Stomach smooth muscle (tissue), 2 donors: ENCODE data around the gene CDC14B.
"Not testable (repeated sequence)": the region's sequence is repeated elsewhere in the genome, so short reads cannot be mapped to it uniquely, and the experiment has no call there.

Experiments used
- H3K27ac ChIP-seq: one replicate; pipeline ENCODE4 v1.7.0; 2013; ENCODE audit warnings: mild to moderate bottlenecking, low read length, inconsistent platforms
- H3K27me3 ChIP-seq, 2 donors: one replicate each; pipeline ENCODE4 v1.7.0; 2013; ENCODE audit warnings: low read length in 2 of 2; ENCODE audit not compliant: insufficient read depth in 2 of 2, control insufficient read depth in 1 of 2
- H3K36me3 ChIP-seq, 2 donors: one replicate each; pipeline ENCODE4 v1.7.0; 2013; ENCODE audit warnings: low read length in 2 of 2; ENCODE audit not compliant: control insufficient read depth in 2 of 2, insufficient read depth in 2 of 2
- H3K4me1 ChIP-seq: one replicate; pipeline ENCODE4 v1.7.0; 2013; ENCODE audit warnings: low read length; ENCODE audit not compliant: control insufficient read depth, insufficient read depth
- H3K4me3 ChIP-seq, 2 donors: one replicate each; pipeline ENCODE4 v1.7.0; 2013; ENCODE audit warnings: low read length in 2 of 2
- H3K9ac ChIP-seq, 2 donors: one replicate each; pipeline ENCODE4 v1.7.0; 2013; ENCODE audit warnings: low read length in 2 of 2, mild to moderate bottlenecking in 1 of 2
- H3K9me3 ChIP-seq, 2 donors: one replicate each; pipeline ENCODE4 v1.7.0; 2013; ENCODE audit warnings: low read length in 2 of 2; ENCODE audit not compliant: control insufficient read depth in 2 of 2
- donor health status: healthy.
- donor health status: Pancreatic carcinoma.

CDC14B gene

DNA sequence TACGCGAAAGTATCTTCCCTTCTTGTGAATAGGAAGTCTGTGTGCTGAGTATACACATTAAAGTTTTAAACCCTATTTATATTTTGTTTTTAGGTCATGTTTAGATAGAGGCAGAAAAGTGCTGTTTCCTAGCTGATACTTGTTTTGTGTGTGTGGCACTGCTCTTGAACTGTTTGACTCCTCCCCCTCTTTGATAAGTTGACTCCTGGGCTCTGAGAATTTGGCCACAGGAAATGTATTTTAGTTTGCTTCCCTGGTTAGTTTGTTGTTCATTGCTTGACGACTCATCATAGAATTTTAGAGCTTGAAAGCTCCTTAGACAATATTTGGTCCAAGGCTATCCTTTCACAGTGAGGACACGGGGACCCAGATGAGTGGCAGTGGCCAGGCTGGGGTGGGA, 2.0 kb upstream of the CDC14B start:
- Histone ChIP-seq H3K4me3 (no peak overlapping the region), H3K27ac (no peak overlapping the region), H3K27me3 (no peaks in the 10 kb centered on the region), H3K36me3 (no peaks in the 10 kb centered on the region), H3K4me1 (peaks cover 10% of the 10 kb centered on the region), H3K9ac (no peak overlapping the region), H3K9me3 (no peaks in the 10 kb centered on the region)

DNA sequence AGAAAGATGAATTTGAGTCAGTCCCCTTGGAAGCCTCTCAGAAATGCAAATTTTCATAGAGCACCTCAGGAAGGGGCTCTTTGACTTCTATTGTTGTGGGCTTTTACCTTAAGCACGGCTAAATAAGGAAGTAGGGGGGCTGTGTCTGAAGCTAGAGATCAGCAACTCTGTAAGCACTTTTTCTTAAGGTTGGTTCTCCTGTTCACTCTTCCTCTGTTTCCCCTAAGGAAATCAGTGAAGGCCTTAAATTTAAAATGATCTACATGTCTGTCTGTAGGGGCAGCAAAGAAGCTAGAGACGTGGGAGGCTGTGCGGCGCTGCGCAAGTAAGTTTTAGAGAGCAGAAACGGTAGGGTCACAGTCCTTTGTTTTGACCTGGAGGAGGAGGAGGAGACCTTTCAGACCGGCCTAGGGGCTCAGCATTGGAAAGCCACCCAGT, 1.2 kb upstream of the CDC14B start:
- Histone ChIP-seq H3K27ac (no peak overlapping the region), H3K9me3 (no peaks in the 10 kb centered on the region), H3K36me3 (no peaks in the 10 kb centered on the region), H3K9ac (no peak overlapping the region), H3K4me1 (peaks cover 10% of the 10 kb centered on the region), H3K4me3 (no peak overlapping the region), H3K27me3 (no peaks in the 10 kb centered on the region)

DNA sequence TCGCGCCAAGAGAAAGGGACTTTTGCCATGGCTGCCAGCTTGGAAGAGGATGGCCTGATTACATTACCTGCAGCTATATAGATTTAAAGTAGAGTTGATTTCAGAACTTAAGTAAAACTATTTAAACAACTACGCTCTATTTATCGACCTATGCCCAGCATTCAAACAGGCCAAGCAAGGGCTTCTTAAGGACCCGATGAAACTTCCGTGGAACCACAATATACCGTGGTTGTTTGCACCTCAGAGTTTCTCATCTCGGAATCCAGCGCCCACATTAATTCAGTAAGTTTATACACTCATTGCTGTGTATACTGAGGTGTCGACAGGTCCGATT, 505 bp upstream of the CDC14B start:
- peak overlapping the region in 1 of 2 donors; percentile 29 for H3K9ac ChIP-seq
- H3K9me3 ChIP-seq: no peaks in the 10 kb centered on the region
- no peaks in the 10 kb centered on the region for H3K36me3 ChIP-seq
- peaks cover 10% of the 10 kb centered on the region for H3K4me1 ChIP-seq
- no peak overlapping the region for H3K27ac ChIP-seq
- peak overlapping the region; percentile 63 to 76 for H3K4me3 ChIP-seq
- H3K27me3 ChIP-seq: no peaks in the 10 kb centered on the region

DNA sequence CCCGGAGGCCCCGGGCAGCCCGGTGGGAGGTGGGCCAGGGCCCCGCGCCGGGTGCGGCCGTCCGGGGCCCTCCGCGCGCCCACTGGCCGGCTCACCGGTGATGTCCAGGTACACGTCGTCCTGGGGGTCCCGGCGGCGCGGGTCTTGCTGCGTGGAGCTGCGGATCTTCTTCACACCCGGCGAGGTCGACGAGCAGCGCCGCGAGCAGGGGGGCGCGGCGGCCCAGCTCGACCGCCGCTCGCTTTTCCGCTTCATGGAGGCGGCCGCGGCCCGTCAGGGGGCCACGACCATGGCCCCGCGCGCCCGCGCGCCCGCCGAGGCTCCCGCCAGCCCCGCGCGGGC, 548 bp downstream of the CDC14B start:
- no peaks in the 10 kb centered on the region for H3K36me3 ChIP-seq
- H3K27me3 ChIP-seq: no peaks in the 10 kb centered on the region
- peak overlapping the region; percentile 23 to 76 for H3K4me3 ChIP-seq
- H3K27ac ChIP-seq: peak overlapping the region; percentile 75
- H3K9me3 ChIP-seq: no peaks in the 10 kb centered on the region
- H3K4me1 ChIP-seq: peaks cover 10% of the 10 kb centered on the region
- H3K9ac ChIP-seq: peak overlapping the region in 1 of 2 donors; percentile 17

DNA sequence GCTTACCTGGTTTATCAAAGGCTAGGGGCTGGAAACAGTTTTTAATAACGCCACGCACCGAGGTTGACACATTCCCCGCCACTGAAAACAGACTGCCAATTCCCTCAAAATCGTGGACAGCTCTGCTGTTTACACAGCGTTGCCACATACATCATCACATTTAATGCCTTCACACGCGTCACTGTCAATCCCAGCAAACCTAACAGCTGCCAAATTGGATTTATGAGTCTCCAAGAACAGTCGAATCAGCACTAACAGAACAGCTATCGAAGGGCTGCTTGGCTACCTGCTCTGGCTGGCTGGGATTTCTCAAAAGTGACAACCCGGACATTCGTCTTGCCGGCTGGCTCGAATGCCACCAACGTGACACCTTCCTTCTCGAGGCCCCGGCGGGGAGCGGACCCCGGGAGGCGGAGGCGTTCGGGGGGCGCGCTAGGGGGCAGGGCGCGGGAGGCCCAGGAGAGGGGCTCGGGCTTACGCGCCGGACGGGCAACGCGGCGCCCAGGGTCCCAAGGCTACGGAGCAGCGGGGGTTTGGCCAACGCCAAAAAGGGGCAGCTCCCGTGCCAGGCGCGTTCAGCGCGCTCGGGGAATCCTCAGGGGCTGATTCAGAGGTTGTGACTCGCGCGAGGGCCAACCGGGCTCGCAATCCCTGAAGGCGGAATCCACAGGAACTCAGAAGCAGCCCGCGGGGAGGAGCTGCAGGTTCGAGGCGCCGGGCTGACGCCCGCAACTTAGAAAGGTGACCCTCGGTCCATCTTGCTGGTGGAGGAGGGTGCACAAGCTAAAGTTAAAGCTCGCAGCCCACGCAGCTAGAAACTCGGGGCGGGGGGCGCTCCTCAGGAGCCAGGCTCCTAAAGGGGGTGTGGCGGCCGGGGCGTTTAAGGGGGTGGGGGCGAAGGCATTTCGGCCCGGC, 1.2 kb downstream of the CDC14B start:
- H3K27me3 ChIP-seq: no peaks in the 10 kb centered on the region
- peak overlapping the region; percentile 23 to 76 for H3K4me3 ChIP-seq
- H3K36me3 ChIP-seq: no peaks in the 10 kb centered on the region
- peak overlapping the region; percentile 75 for H3K27ac ChIP-seq
- peak overlapping the region; percentile 17 to 55 for H3K9ac ChIP-seq
- peaks cover 10% of the 10 kb centered on the region for H3K4me1 ChIP-seq
- no peaks in the 10 kb centered on the region for H3K9me3 ChIP-seq

DNA sequence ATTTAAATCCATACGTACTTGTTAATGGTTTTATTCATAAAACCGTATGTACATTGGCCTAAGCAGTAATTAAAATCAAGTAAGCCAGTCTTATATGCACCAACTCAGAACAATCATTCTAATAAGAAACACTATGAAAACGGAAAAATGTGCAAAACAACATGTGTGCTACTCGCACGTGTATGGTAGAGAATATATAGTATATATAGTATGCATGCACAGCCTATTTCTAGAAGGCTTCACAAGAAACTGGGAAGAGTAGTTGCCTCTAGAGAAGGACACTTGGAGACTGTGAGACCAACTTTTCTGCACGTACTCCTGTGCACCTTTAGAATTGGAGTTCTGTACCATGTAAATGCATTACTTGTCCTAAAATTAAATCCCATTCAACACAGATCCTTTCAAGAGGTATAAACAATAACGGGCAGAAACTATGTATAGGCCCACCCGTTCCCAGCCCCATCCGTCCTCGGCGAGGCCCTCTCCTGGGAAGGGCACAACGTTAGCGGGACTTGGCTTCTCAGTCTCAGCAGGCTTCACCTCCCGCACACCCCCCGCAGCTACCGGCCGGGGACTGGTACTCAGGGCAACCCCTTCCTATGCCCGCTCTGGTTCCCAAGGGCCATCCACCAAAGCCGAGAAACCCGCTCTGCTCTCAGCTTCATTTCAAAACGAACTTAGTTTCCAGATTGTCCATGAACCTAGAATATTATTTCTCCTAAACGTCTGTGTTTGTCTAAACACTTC, 2.0 kb downstream of the CDC14B start:
- Histone ChIP-seq H3K27me3 (no peaks in the 10 kb centered on the region), H3K9ac (no peak overlapping the region), H3K4me3 (peak overlapping the region; percentile 23 to 76), H3K27ac (peak overlapping the region; percentile 75), H3K36me3 (no peaks in the 10 kb centered on the region), H3K9me3 (no peaks in the 10 kb centered on the region), H3K4me1 (peaks cover 16% of the 10 kb centered on the region)

DNA sequence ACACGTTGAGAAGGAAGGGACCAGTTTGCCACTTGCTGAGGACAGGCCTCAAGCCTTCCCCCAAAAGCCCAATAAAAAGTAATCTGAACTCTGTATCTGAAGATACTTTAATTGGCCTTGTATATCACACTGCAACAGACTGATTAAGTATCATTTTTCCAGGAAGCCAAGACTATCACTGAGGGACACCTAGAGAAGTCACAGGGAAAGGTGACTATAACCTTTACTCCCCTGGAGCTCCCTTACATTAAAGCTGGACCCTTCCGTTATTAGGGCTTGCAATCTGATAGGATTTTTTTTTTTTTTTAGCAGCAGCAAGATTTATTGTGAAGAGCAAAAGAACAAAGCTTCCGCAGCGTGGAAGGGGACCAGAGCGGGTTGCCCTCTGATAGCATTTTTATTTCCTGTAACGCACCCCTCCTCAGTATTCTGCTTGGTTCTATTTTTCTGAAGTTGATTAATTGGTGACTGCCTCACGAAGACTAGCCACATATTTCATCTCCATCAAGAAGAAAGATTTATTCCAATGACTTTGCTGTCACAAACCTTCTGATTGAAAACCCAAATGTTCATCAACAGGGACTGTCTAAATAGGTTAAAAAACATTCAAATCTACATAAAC, 2.7 kb downstream of the CDC14B start:
- Histone ChIP-seq H3K27ac (no peak overlapping the region), H3K36me3 (no peaks in the 10 kb centered on the region), H3K9me3 (no peaks in the 10 kb centered on the region), H3K4me1 (peaks cover 23% of the 10 kb centered on the region), H3K9ac (no peak overlapping the region), H3K27me3 (no peaks in the 10 kb centered on the region), H3K4me3 (no peak overlapping the region)

DNA sequence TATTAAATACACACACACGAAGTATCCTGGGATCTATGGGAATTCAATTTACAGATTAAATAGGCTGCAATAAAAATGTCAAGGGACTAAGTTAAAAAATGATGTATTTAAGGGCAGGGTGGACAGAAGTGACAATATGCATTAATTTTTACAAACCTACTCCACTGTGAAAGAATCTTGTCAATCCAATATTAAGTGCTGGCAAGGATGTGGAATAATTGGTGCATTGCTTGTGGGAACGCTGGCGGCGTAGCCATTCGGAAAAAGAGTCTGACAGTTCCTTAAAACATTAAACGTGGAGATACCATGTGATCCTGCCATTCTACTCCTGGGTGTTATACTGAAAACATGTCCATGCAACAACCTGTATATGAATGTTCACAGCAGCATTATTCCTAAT, 4.2 kb downstream of the CDC14B start:
- Histone ChIP-seq H3K27ac (no peak overlapping the region), H3K4me3 (no peak overlapping the region), H3K4me1 (peaks cover 23% of the 10 kb centered on the region), H3K9me3 (no peaks in the 10 kb centered on the region), H3K27me3 (no peaks in the 10 kb centered on the region), H3K36me3 (no peaks in the 10 kb centered on the region), H3K9ac (no peak overlapping the region)

DNA sequence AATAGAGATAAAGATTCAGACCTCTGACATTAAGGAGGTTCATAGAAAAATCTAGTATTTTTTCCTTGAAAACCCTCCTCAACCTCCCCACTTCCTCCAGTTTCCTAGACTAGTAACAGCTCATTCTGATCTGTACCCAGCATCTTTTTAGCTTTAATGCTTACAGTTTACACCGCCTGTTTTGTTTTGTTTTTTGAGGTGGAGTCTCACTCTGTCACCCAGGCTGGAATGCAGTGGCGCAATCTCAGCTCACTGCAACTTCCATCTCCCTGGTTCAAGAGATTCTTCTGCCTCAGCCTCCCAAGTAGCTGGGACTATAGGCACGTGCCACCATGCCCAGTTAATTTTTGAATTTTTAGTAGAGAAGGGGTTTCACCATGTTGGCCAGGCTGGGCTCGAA, 5.0 kb downstream of the CDC14B start:
- H3K36me3 ChIP-seq, H3K27me3 ChIP-seq, H3K4me3 ChIP-seq, H3K9ac ChIP-seq, H3K27ac ChIP-seq, H3K9me3 ChIP-seq: not testable (repeated sequence)
- H3K4me1 ChIP-seq: peaks cover 23% of the 10 kb centered on the region

DNA sequence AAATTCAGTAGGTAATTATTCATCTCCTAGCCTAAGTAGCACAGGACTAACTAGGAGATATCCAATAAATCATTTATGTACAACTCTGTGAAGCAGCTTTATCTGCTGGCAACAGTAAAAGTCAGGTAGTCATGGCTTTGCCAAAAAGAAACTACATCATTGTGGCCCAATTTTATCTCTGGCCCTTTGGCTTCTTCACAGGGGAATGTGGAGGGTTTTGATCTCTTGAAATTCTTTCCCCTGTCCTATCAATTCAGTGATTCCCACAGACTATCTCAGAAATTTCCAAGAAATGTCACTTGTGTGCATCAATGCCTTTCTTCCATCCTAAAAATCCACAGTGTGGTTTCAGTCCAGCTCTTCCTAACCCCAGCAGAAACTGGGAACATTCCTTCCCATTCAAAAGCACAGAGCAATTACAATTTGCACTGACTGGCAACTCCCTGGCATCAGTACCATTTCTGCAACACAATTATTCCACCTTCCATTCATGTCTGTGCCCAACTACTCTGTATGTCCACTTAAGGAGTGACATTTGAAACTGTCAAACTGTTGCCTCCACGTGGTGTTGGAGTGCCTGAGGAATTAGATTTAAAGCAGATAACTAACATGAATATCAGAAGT, 6.6 kb downstream of the CDC14B start:
- Histone ChIP-seq H3K4me3 (no peak overlapping the region), H3K9ac (no peak overlapping the region), H3K36me3 (no peaks in the 10 kb centered on the region), H3K4me1 (peaks cover 17% of the 10 kb centered on the region), H3K27me3 (no peaks in the 10 kb centered on the region), H3K27ac (peak overlapping the region; percentile 64), H3K9me3 (no peaks in the 10 kb centered on the region)
